ENCODE measurements around the gene ZDHHC15.
"Not testable (repeated sequence)": the region's sequence is repeated elsewhere in the genome, so short reads cannot be mapped to it uniquely, and the experiment has no call there.

DNA sequence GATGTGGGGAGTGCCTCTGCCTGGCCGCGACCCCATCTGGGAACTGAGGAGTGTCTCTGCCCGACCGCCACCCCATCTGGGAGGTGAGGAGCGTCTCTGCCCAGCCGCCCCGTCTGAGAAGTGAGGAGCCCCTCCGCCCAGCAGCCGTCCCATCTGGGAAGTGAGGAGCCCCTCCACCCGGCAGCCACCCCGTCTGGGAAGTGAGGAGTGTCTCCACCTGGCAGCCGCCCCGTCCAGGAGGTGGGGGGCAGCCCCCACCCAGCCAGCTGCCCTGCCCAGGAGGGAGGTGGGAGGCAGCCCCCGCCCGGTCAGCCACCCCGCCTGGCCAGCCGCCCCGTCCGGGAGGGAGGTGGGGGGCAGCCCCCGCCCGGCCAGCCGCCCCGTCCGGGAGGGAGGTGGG lies 115.7 kb downstream of the ZDHHC15 start:
- TF ChIP-seq, protein P1, sequence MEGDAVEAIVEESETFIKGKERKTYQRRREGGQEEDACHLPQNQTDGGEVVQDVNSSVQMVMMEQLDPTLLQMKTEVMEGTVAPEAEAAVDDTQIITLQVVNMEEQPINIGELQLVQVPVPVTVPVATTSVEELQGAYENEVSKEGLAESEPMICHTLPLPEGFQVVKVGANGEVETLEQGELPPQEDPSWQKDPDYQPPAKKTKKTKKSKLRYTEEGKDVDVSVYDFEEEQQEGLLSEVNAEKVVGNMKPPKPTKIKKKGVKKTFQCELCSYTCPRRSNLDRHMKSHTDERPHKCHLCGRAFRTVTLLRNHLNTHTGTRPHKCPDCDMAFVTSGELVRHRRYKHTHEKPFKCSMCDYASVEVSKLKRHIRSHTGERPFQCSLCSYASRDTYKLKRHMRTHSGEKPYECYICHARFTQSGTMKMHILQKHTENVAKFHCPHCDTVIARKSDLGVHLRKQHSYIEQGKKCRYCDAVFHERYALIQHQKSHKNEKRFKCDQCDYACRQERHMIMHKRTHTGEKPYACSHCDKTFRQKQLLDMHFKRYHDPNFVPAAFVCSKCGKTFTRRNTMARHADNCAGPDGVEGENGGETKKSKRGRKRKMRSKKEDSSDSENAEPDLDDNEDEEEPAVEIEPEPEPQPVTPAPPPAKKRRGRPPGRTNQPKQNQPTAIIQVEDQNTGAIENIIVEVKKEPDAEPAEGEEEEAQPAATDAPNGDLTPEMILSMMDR (IDR thresholded peaks at IDR 0.05; ENCODE audit: low read depth, low read length, missing input control): not testable (repeated sequence)
- TF ChIP-seq SP1 (IDR thresholded peaks at IDR 0.05); GABPA (IDR thresholded peaks at IDR 0.05 in 1 of 2, conservative IDR thresholded peaks at IDR 0.05 in 1 of 2); NR2F2 (IDR thresholded peaks at IDR 0.05); RAD21 (IDR thresholded peaks at IDR 0.05); YY1 (IDR thresholded peaks at IDR 0.05): not testable (repeated sequence)
- TF ChIP-seq, protein P2, sequence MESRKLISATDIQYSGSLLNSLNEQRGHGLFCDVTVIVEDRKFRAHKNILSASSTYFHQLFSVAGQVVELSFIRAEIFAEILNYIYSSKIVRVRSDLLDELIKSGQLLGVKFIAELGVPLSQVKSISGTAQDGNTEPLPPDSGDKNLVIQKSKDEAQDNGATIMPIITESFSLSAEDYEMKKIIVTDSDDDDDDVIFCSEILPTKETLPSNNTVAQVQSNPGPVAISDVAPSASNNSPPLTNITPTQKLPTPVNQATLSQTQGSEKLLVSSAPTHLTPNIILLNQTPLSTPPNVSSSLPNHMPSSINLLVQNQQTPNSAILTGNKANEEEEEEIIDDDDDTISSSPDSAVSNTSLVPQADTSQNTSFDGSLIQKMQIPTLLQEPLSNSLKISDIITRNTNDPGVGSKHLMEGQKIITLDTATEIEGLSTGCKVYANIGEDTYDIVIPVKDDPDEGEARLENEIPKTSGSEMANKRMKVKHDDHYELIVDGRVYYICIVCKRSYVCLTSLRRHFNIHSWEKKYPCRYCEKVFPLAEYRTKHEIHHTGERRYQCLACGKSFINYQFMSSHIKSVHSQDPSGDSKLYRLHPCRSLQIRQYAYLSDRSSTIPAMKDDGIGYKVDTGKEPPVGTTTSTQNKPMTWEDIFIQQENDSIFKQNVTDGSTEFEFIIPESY (IDR thresholded peaks at IDR 0.05): not testable (repeated sequence)
- TF ChIP-seq, protein P3, sequence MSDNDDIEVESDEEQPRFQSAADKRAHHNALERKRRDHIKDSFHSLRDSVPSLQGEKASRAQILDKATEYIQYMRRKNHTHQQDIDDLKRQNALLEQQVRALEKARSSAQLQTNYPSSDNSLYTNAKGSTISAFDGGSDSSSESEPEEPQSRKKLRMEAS (IDR thresholded peaks at IDR 0.05): not testable (repeated sequence)

Measured in liver (tissue), 3 donors.